Measurements from ENCODE around the gene WDR41. TPM values are rescaled to one million over a fixed set of nuclear protein-coding genes. Genes with fewer than 3 reads are reported as not detected.

The WDR41 gene
- total and polyA plus RNA-seq, 9 of the 15 experiments (the other 6 are each of a cell fraction or from before 2014, with no cell fraction given) = 33.6 to 67.2 (median 55.5) TPM

DNA sequence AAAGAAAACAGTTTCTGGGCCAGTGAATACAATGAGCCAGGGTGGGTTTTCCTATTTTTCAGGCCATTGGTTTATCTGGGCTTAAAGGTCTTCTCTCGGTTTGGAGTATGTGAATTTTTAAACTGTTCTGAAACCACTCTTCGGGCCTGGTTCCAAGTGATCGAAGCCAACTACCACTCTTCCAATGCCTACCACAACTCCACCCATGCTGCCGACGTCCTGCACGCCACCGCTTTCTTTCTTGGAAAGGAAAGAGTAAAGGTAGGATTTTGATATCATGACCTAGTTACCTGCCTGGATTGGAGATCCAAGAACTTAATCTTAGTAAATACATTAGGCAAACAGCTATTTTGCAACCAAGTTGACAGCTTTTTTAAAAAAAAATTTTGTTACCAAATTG lies 79.1 kb downstream of the WDR41 start (continued):
- TF ChIP-seq RBM17 (IDR thresholded peaks at IDR 0.05; ENCODE audit: borderline replicate concordance, low read depth, low read length) = no peak
- no peak for TF ChIP-seq NFXL1 (CRISPR knock-in tag; IDR thresholded peaks at IDR 0.05)
- TF ChIP-seq NCOA4 (IDR thresholded peaks at IDR 0.05; ENCODE audit: partially characterized antibody) = no peak
- no peak for TF ChIP-seq SREBF1 (IDR thresholded peaks at IDR 0.05; ENCODE audit: borderline replicate concordance, low read depth, low read length)
- no peak for TF ChIP-seq MGA (IDR thresholded peaks at IDR 0.05)
- no peak for TF ChIP-seq ZNF197 (CRISPR knock-in tag; IDR thresholded peaks at IDR 0.05; ENCODE audit: low read depth)
- no peak for TF ChIP-seq ZNF124 (CRISPR knock-in tag; IDR thresholded peaks at IDR 0.05)

Measured in K562 (cell line).